ENCODE results near the gene TUBA3E.
"Not testable (repeated sequence)": the region's sequence is repeated elsewhere in the genome, so short reads cannot be mapped to it uniquely, and the experiment has no call there.

The TUBA3E gene

GRCh38 chr2:130198343-130198742 is at the start of gene TUBA3E:
TSS of gene TUBA3E (minus strand) at chr2:130198439. CDS start at chr2:130198360, 79 bp downstream.
- H3K9me3 Mint-ChIP-seq, result no peaks in the 10 kb centered on the region
- H3K36me3 Mint-ChIP-seq (ENCODE audit: low read depth), result no peaks in the 10 kb centered on the region
- H3K27me3 Mint-ChIP-seq, result peaks cover 2% of the 10 kb centered on the region
- no peak within 1 kb of the TSS for H3K27ac Mint-ChIP-seq
- H3K4me3 Mint-ChIP-seq, result no peak within 1 kb of the TSS
- intact Hi-C loops (cut with micrococcal nuclease), result no loop called here
- H3K4me1 Mint-ChIP-seq (ENCODE audit: low read depth), result peaks cover 7% of the 10 kb centered on the region

- Mint-ChIP-seq H3K27me3 (peaks cover 16% of the 10 kb centered on the region), H3K4me3 (no peak overlapping the region), H3K27ac (no peak overlapping the region), H3K4me1 (ENCODE audit: low read depth) (no peaks in the 10 kb centered on the region), H3K36me3 (ENCODE audit: low read depth) (no peaks in the 10 kb centered on the region), H3K9me3 (no peaks in the 10 kb centered on the region)
- intact Hi-C loops (cut with micrococcal nuclease), result no loop called here
These were observed 48.2 kb upstream of the TUBA3E start for GRCh38 chr2:130246430-130246829.

GRCh38 chr2:130245976-130246375 is 47.7 kb upstream of the TUBA3E start:
- H3K36me3 Mint-ChIP-seq (ENCODE audit: low read depth), result no peaks in the 10 kb centered on the region
- intact Hi-C loops (cut with micrococcal nuclease), result no loop called here
- no peaks in the 10 kb centered on the region for H3K4me1 Mint-ChIP-seq (ENCODE audit: low read depth)
- no peak overlapping the region for H3K27ac Mint-ChIP-seq
- peaks cover 12% of the 10 kb centered on the region for H3K27me3 Mint-ChIP-seq
- H3K9me3 Mint-ChIP-seq, result no peaks in the 10 kb centered on the region
- H3K4me3 Mint-ChIP-seq, result no peak overlapping the region

- no peaks in the 10 kb centered on the region for H3K9me3 Mint-ChIP-seq
- no peaks in the 10 kb centered on the region for H3K4me1 Mint-ChIP-seq (ENCODE audit: low read depth)
- no peak overlapping the region for H3K4me3 Mint-ChIP-seq
- no peaks in the 10 kb centered on the region for H3K36me3 Mint-ChIP-seq (ENCODE audit: low read depth)
- intact Hi-C loops (cut with micrococcal nuclease), result no loop called here
- H3K27me3 Mint-ChIP-seq, result peaks cover 7% of the 10 kb centered on the region
- H3K27ac Mint-ChIP-seq, result no peak overlapping the region
These were observed 45.1 kb upstream of the TUBA3E start for GRCh38 chr2:130243359-130243758.

- H3K36me3 Mint-ChIP-seq (ENCODE audit: low read depth), result no peaks in the 10 kb centered on the region
- no peak overlapping the region for H3K4me3 Mint-ChIP-seq
- intact Hi-C loops (cut with micrococcal nuclease), result no loop called here
- no peaks in the 10 kb centered on the region for H3K4me1 Mint-ChIP-seq (ENCODE audit: low read depth)
- no peak overlapping the region for H3K27ac Mint-ChIP-seq
- peaks cover 7% of the 10 kb centered on the region for H3K27me3 Mint-ChIP-seq
- no peaks in the 10 kb centered on the region for H3K9me3 Mint-ChIP-seq
These were observed 42.9 kb upstream of the TUBA3E start for GRCh38 chr2:130241041-130241707.

GRCh38 chr2:130239581-130239980 is 41.3 kb upstream of the TUBA3E start:
- H3K4me1 Mint-ChIP-seq (ENCODE audit: low read depth); intact Hi-C loops (cut with micrococcal nuclease); H3K27me3 Mint-ChIP-seq; H3K4me3 Mint-ChIP-seq; H3K9me3 Mint-ChIP-seq; H3K36me3 Mint-ChIP-seq (ENCODE audit: low read depth); H3K27ac Mint-ChIP-seq: not testable (repeated sequence)

GRCh38 chr2:130233066-130233465 is 34.8 kb upstream of the TUBA3E start:
- H3K9me3 Mint-ChIP-seq, result peaks cover 14% of the 10 kb centered on the region
- intact Hi-C loops (cut with micrococcal nuclease); H3K36me3 Mint-ChIP-seq (ENCODE audit: low read depth); H3K27ac Mint-ChIP-seq; H3K27me3 Mint-ChIP-seq; H3K4me3 Mint-ChIP-seq; H3K4me1 Mint-ChIP-seq (ENCODE audit: low read depth): not testable (repeated sequence)

GRCh38 chr2:130231656-130232055 is 33.4 kb upstream of the TUBA3E start:
- Mint-ChIP-seq H3K36me3 (ENCODE audit: low read depth) (no peaks in the 10 kb centered on the region), H3K9me3 (peaks cover 14% of the 10 kb centered on the region), H3K4me1 (ENCODE audit: low read depth) (no peaks in the 10 kb centered on the region), H3K27ac (no peak overlapping the region), H3K27me3 (no peaks in the 10 kb centered on the region), H3K4me3 (no peak overlapping the region)
- intact Hi-C loops (cut with micrococcal nuclease), result no loop called here

GRCh38 chr2:130230907-130231306 is 32.7 kb upstream of the TUBA3E start:
- peaks cover 14% of the 10 kb centered on the region for H3K9me3 Mint-ChIP-seq
- H3K27me3 Mint-ChIP-seq; intact Hi-C loops (cut with micrococcal nuclease); H3K4me1 Mint-ChIP-seq (ENCODE audit: low read depth); H3K27ac Mint-ChIP-seq; H3K4me3 Mint-ChIP-seq; H3K36me3 Mint-ChIP-seq (ENCODE audit: low read depth): not testable (repeated sequence)

- H3K4me1 Mint-ChIP-seq (ENCODE audit: low read depth); H3K36me3 Mint-ChIP-seq (ENCODE audit: low read depth); H3K4me3 Mint-ChIP-seq; intact Hi-C loops (cut with micrococcal nuclease); H3K27me3 Mint-ChIP-seq; H3K27ac Mint-ChIP-seq: not testable (repeated sequence)
- peaks cover 14% of the 10 kb centered on the region for H3K9me3 Mint-ChIP-seq
These were observed 32.1 kb upstream of the TUBA3E start for GRCh38 chr2:130230376-130230775.

- peaks cover 14% of the 10 kb centered on the region for H3K9me3 Mint-ChIP-seq
- H3K27ac Mint-ChIP-seq; H3K36me3 Mint-ChIP-seq (ENCODE audit: low read depth); H3K4me3 Mint-ChIP-seq; H3K4me1 Mint-ChIP-seq (ENCODE audit: low read depth); H3K27me3 Mint-ChIP-seq; intact Hi-C loops (cut with micrococcal nuclease): not testable (repeated sequence)
These were observed 30.9 kb upstream of the TUBA3E start for GRCh38 chr2:130229161-130229510.

GRCh38 chr2:130228467-130229160 is 30.4 kb upstream of the TUBA3E start:
- H3K4me1 Mint-ChIP-seq (ENCODE audit: low read depth); H3K4me3 Mint-ChIP-seq; intact Hi-C loops (cut with micrococcal nuclease); H3K27me3 Mint-ChIP-seq; H3K27ac Mint-ChIP-seq; H3K36me3 Mint-ChIP-seq (ENCODE audit: low read depth): not testable (repeated sequence)
- peaks cover 14% of the 10 kb centered on the region for H3K9me3 Mint-ChIP-seq

- H3K4me3 Mint-ChIP-seq; H3K27ac Mint-ChIP-seq; H3K27me3 Mint-ChIP-seq; H3K36me3 Mint-ChIP-seq (ENCODE audit: low read depth); intact Hi-C loops (cut with micrococcal nuclease); H3K4me1 Mint-ChIP-seq (ENCODE audit: low read depth): not testable (repeated sequence)
- H3K9me3 Mint-ChIP-seq, result peaks cover 14% of the 10 kb centered on the region
These were observed 29.8 kb upstream of the TUBA3E start for GRCh38 chr2:130228005-130228404.

- H3K4me1 Mint-ChIP-seq (ENCODE audit: low read depth); H3K9me3 Mint-ChIP-seq; H3K27ac Mint-ChIP-seq; H3K27me3 Mint-ChIP-seq; H3K4me3 Mint-ChIP-seq; intact Hi-C loops (cut with micrococcal nuclease); H3K36me3 Mint-ChIP-seq (ENCODE audit: low read depth): not testable (repeated sequence)
These were observed 24.3 kb upstream of the TUBA3E start for GRCh38 chr2:130222523-130222922.

GRCh38 chr2:130220505-130220904 is 22.3 kb upstream of the TUBA3E start:
- H3K9me3 Mint-ChIP-seq; H3K27me3 Mint-ChIP-seq; H3K27ac Mint-ChIP-seq; H3K4me1 Mint-ChIP-seq (ENCODE audit: low read depth); intact Hi-C loops (cut with micrococcal nuclease); H3K4me3 Mint-ChIP-seq; H3K36me3 Mint-ChIP-seq (ENCODE audit: low read depth): not testable (repeated sequence)
